ENCODE data around the gene RSPH4A.

The RSPH4A gene

DNA sequence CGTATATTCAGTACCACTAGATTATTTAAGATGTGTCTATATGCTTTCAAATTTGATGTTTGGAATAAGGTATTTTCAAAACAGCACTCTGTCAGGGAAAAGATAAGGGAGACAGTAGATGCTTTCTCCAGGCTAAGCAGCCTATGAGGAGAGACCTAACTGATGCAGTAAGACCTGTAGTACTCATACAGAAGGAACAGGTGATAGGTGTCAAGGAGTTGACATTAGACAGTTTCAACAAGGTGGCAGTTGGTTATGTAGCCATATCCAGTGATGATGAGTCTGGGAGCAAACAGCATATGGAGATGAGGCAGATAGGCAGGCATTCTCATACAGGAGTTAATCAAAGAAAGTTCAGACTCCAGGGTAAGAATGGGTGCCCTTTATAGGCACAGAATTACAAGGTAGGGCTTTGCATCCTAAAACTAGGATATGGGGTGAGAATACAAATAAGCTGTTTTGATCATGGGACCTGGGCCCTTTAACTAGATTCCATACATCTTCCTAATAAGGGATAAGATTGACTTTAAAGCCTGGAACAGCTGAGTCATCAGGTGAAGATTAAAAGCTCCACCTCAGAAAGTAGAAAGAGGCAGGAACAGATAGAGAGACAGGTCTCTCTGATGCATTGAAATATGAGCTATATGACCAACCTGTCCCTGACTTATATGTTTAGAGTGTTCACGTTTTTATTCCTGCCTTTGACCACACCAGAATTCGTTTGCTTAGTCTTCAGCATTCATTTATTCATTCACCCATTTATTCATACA lies 7.9 kb downstream of the RSPH4A start:
- DNase-seq (ENCODE audit: extremely low spot score), result no peak
- ChIA-PET POLR2A (no interaction called here), CTCF (interaction anchor here (0.8 to 1.6 kb wide), 5 partner anchors 22 to 406 kb away, joined by 3 read pairs; no protein-coding TSS in a partner anchor)
- TF ChIP-seq, protein P1, sequence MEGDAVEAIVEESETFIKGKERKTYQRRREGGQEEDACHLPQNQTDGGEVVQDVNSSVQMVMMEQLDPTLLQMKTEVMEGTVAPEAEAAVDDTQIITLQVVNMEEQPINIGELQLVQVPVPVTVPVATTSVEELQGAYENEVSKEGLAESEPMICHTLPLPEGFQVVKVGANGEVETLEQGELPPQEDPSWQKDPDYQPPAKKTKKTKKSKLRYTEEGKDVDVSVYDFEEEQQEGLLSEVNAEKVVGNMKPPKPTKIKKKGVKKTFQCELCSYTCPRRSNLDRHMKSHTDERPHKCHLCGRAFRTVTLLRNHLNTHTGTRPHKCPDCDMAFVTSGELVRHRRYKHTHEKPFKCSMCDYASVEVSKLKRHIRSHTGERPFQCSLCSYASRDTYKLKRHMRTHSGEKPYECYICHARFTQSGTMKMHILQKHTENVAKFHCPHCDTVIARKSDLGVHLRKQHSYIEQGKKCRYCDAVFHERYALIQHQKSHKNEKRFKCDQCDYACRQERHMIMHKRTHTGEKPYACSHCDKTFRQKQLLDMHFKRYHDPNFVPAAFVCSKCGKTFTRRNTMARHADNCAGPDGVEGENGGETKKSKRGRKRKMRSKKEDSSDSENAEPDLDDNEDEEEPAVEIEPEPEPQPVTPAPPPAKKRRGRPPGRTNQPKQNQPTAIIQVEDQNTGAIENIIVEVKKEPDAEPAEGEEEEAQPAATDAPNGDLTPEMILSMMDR (IDR thresholded peaks at IDR 0.05; ENCODE audit: control extremely low read depth, extremely low read depth, low read depth, missing control alignments), result no peak

DNA sequence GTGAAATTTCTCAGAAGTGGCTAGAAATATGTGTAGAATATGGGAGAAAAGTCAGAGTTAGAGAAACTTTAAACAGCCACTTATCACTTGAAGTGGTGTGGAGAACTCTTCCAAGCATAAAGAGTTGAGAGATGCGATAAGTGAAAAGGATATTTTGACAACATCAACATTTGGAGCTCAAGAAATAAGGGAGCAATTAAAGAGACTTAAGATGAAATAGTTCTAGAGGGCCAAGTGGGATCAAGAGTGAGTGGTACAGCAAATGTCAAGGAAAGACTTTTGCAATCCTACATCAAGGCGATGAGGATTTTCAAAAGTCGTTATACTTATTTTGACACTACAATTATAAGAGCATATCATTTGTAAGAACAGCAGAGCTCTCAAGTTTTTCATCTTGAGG lies 9.6 kb downstream of the RSPH4A start:
- ChIA-PET POLR2A (no interaction called here), CTCF (interaction anchor here (1.7 kb wide), 1 partner anchor 10 kb away, joined by 5 read pairs; the partner anchor contains the start of gene RSPH4A)
- DNase-seq (ENCODE audit: extremely low spot score), result no peak
- TF ChIP-seq, protein P1 (IDR thresholded peaks at IDR 0.05; ENCODE audit: control extremely low read depth, extremely low read depth, low read depth, missing control alignments), result no peak

DNA sequence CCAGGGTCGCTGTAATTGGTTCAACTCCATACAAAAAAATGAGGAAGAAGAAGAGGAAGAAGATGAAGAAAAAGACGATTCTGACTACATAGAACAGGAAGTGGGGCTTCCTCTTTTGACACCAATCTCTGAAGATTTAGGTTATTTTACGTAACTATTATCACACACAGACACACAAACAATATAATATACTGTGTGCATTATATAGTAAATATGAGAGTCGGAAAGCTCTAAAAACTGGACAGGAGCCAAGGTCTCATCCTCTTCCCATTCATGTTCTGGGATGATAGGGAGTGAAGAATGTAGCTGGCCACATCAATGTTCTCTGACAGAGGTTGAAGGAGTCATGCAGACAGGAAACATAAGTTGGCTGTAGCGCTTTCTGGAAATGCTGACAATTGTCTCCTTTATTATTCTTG lies 13.3 kb downstream of the RSPH4A start:
- ChIA-PET CTCF (interaction anchor here (0.9 to 1.8 kb wide), 3 partner anchors 12 to 15 kb away, joined by 3 to 5 read pairs (median 4); partner anchors contain the start of gene RSPH4A), POLR2A (no interaction called here)
- TF ChIP-seq, protein P1 (IDR thresholded peaks at IDR 0.05; ENCODE audit: control extremely low read depth, extremely low read depth, low read depth, missing control alignments), result no peak
- no peak for DNase-seq (ENCODE audit: extremely low spot score)

DNA sequence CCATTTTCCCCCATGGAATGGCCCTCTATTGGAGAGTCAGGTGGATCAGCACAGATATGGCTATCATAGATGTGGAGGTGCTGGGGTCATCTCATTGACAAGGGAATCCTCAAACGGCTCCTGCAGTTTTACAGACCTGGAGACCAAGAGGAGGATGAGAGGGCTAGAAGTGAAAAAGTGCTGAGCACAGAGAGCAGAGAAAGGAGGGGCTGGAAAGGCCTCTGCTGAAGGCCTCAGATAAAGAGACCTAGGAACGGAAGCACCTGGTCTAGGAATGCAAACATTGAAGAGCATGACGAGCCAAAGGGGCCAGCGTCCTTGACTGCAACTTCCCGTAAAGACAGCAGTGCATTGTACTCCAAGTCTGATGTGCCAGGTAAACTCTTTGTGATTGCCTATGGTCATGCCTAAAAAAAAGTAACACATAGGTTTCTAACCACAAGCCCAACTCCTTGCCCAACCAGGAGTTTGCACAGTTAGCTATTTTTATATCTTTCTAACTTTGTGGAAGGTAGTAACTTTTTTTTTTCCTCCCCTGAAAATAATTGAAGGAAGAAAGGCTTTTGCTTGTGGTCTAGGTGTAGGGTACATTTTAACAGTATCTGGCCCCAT lies 15.2 kb downstream of the RSPH4A start:
- DNase-seq (ENCODE audit: extremely low spot score), result peak; percentile 18
- ChIA-PET POLR2A (no interaction called here), CTCF (interaction anchor here (0.9 to 1.1 kb wide), 2 partner anchors 32 to 363 kb away, joined by 3 read pairs; no protein-coding TSS in a partner anchor)
- TF ChIP-seq, protein P1 (IDR thresholded peaks at IDR 0.05; ENCODE audit: control extremely low read depth, extremely low read depth, low read depth, missing control alignments), result no peak

DNA sequence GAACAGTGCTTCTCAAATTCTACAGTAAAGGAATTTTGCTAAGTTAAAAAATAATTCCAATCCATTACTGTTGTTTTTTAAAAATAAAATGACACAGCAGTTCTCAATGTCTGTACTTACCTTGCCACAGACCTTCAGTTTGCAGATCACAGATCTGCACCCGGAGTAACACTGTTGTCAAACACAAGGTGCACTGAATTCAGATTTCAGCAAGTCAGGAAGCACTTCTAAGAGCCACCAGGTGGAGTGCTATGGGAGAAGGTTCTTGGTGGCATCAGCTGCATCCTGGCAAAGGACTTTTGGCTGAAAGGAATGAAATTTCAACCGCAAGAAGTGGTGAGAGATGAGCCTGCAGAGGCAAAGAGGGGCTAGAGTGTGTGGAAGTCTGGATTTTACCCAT lies 17.4 kb downstream of the RSPH4A start:
- DNase-seq (ENCODE audit: extremely low spot score), result no peak
- ChIA-PET CTCF (interaction anchor here (1.5 kb wide), 2 partner anchors 11 to 13 kb away, joined by 3 to 4 read pairs; no protein-coding TSS in a partner anchor), POLR2A (no interaction called here)
- TF ChIP-seq, protein P1 (IDR thresholded peaks at IDR 0.05; ENCODE audit: control extremely low read depth, extremely low read depth, low read depth, missing control alignments), result peak; percentile 27

DNA sequence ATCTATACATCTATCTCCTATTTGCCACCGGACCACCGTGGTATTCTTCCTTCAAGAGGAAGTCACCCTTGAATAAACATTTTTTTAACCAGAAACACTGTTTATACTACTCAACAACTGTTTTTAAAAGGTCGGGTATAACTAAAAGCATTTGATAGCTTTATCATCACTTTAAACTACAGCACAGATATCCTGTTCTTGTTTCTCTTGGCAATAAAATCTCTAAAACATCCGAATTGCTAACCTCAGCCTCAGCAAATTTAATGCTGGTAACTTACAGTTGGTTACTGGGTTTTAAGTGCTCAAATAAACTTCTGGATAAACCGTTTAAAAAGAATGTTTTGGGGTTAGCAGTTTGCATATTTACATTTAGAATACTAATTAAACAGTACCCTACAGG lies 31.9 kb downstream of the RSPH4A start:
- ChIA-PET POLR2A (no interaction called here), CTCF (interaction anchor here (0.9 to 1.3 kb wide), 4 partner anchors 22 to 135 kb away, joined by 3 to 4 read pairs (median 3); no protein-coding TSS in a partner anchor)
- DNase-seq (ENCODE audit: extremely low spot score), result no peak
- TF ChIP-seq, protein P1 (IDR thresholded peaks at IDR 0.05; ENCODE audit: control extremely low read depth, extremely low read depth, low read depth, missing control alignments), result no peak
